ENCODE measurements around the gene RASGRP2.

Gene RASGRP2

DNA sequence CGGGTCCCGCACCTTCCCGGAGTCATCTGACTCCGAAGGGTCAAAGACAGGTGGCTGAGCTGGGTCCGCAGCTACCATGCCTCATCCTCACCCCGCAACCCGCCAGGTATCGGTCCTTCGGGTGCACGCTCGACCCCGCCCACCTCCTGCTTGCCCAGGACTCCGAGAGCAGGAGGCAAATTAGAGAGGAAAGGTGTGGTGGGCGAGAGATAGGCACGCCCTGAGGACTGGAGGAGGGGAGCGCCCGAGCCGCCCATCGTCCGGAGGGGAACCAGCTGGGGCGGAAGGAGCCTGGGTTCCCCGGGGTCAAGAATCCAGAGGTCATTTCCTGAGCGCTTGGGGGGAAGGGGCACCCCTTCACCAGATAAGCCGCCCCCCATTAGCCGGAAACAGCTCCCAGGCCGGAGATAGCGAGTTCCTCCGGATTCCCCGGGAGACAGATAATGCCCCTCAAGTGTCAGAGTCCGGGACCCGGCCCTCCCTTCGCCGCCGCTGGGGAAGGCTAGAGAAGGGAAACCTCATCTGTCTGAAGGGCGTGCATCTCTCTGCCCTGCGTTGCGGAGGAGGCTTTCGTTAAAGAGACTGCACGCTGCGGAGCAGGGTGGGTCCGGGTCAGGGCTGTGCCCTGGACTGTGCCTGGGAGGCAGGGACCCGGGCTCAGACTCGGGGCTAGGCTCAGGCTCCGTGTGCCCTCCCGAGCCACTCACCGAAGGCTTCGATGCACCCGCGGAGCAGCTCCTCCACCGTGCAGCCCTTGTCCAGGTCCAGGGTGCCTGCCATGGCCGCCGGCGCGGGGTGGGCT, 1.7 kb downstream of the RASGRP2 start:
- in situ Hi-C loops (cut with MboI; ENCODE audit: low sequenced_read_pairs) = no loop called here

GRCh38 chr11:64741375-64742086, 2.4 kb downstream of the RASGRP2 start:
- in situ Hi-C loops (cut with MboI; ENCODE audit: low sequenced_read_pairs) = no loop called here

DNA sequence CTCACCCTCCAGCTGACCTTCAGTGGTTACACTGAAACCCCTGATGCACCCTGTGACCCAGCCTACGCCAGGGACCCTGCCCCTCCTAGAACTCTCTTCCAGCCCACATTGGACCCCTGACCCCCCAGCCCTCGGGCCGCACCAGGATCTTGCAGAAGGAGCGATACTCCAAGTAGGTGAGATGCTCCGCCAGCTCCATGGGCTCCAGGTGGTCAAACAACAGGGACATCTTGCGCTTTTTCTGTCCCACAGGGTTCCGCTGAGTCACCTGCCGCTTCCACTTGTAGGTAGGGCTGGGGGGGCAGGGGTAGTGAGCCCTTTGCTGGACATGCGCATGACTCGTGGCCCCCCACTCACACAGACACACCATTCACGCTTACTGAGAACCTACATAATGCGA, 4.1 kb downstream of the RASGRP2 start:
- in situ Hi-C loops (cut with MboI; ENCODE audit: low sequenced_read_pairs) = no loop called here

DNA sequence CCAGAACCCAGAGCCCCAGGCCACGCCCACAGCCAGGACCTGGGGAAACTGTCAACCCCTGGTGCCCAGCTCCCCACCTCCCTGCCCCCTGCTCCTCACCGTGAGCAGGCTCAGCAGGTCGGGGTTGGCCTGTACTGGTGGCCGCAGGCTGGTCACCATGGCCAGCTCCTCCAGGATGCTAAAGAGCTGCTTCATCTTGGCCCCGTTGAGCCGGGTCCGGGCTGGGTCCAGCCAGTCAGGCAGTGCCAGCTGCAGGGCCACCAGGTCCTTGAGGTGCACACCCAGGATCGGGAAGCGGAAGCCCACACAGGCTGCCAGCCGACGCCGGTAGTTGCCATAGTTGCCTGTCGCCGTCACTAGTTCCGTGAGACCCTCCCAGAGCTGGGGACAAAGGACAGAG, 7.3 kb downstream of the RASGRP2 start:
- in situ Hi-C loops (cut with MboI; ENCODE audit: low sequenced_read_pairs) = no loop called here

GRCh38 chr11:64735725-64736259, 8.2 kb downstream of the RASGRP2 start:
- in situ Hi-C loops (cut with MboI; ENCODE audit: low sequenced_read_pairs) = no loop called here

DNA sequence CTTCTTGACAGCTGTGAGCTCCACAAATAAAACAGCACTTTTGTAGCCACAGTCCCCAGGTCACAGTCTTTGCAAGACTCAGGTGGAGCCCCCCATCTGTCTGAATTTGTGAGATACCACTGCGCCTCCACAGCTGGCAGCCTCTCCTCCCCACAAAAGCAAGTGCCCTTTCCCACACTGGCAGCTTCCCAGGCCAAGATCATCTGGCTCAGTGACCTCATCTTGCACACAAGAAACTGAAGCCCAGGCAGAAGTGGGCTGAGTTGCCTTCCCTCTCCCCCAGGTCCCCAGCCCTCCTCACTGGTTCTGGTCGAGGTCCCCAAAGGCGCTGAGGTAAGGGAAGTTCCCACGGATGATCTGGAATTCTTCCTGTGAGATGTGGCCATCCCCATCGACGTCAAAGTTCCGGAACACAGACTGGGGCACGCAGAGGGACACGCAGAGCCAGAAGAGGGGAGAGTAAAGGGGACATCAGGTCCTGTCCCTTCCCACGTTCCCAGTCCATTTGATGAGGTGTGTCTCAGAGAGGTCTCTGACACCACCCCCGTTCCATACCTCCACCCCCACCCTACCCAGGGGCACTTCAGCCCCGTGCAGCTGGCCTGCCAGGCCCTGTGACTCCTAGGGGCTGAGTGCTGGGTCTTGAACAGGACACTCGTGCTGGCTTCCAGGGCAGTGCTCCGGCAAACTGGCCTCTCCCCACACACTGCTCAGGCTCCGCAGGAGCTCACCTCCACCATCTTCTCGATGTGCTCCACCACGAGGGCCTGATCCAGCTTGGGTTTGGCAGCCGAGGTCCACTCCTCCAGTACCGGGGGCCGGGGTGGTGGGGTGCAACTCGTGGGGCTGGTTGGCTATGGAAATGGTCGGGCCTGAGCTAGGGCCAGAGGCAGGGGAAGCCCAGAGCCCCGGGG, 8.9 kb downstream of the RASGRP2 start:
- in situ Hi-C loops (cut with MboI; ENCODE audit: low sequenced_read_pairs) = no loop called here

DNA sequence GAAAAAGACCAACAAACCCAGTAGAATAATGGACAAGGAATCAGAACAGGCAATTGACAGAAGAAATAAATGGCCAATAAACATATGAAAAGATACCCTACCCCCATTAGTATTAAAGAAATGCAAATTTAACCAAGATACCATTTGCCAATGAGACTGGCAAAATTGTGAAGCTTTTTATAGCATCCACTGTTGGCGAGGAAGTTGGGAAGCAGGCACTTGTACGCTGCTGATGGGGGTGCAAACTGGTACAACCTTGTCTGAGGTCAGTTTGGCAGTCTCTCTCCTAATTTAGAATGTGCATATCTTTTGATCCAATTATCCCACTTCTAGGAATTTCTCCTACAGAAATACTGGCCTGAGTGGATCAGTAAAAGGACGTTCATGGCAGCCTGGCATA, 12.3 kb downstream of the RASGRP2 start:
- in situ Hi-C loops (cut with MboI; ENCODE audit: low sequenced_read_pairs) = no loop called here

GRCh38 chr11:64729851-64730382, 14.0 kb downstream of the RASGRP2 start:
- in situ Hi-C loops (cut with MboI; ENCODE audit: low sequenced_read_pairs) = no loop called here

DNA sequence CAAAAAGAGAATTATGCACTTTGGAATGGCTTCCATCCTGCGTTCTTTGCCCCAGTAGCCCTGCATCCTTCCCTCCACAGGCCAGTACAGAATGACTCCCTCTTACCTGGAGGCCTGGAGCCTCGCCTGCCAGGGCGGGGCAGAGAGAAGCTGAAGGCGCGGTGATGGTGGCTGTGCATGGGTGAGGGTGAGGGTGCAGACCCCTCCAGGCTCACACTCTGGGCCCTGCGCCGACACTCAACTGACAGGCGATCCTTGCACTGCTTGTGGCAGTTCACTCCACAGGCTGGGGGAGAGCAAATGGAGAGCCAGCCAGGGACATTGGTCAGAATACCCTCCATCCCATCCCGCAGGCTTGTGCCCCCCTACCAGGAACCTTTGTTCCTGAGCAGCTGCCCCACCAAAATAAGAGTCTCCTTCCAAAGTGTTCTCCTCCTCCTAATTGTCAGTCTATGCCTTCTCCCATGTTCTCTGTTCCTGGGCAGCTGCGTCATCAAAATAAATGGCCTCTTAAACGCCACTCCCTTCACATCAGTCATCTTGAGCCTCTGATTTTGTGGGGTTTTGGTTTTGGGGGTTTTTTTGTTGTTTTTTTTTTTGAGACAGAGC, 15.1 kb downstream of the RASGRP2 start:
- in situ Hi-C loops (cut with MboI; ENCODE audit: low sequenced_read_pairs) = no loop called here

- in situ Hi-C loops (cut with MboI; ENCODE audit: low sequenced_read_pairs) = no loop called here
Observed at GRCh38 chr11:64726867-64727530, 16.9 kb downstream of the RASGRP2 start.

DNA sequence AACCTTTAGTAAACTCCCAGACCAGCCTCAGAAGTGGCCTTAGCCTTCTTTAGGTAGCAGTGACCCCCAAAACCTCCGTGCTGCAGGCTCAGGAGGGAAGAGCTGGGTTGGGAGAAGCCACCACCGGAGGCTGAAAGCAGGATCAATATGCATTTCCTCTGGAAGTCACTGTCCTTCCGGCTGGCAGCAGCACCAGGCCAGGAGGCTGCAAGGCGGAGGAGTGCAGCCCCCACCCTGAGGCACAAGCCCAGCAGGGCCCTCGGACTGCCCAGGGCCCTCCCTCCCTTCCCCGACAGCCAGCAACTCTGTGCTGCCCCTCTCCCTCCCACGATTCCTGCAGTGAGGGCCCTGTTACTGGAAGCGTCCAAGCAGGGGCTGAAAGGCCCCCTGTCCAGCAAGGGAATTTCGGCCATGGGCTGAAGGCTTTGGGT, 17.7 kb downstream of the RASGRP2 start:
- in situ Hi-C loops (cut with MboI; ENCODE audit: low sequenced_read_pairs) = no loop called here

GRCh38 chr11:64724863-64725532, 18.9 kb downstream of the RASGRP2 start:
- in situ Hi-C loops (cut with MboI; ENCODE audit: low sequenced_read_pairs) = no loop called here

- in situ Hi-C loops (cut with MboI; ENCODE audit: low sequenced_read_pairs) = no loop called here
Observed at GRCh38 chr11:64723907-64724862, 19.8 kb downstream of the RASGRP2 start.

- in situ Hi-C loops (cut with MboI; ENCODE audit: low sequenced_read_pairs) = no loop called here
Observed at GRCh38 chr11:64723117-64723906, 20.6 kb downstream of the RASGRP2 start, which contains the start of gene NRXN2. Gene NRXN2, minus strand, starts transcription at chr11:64723197. Its CDS starts 9,498 bp downstream, at chr11:64713699.

DNA sequence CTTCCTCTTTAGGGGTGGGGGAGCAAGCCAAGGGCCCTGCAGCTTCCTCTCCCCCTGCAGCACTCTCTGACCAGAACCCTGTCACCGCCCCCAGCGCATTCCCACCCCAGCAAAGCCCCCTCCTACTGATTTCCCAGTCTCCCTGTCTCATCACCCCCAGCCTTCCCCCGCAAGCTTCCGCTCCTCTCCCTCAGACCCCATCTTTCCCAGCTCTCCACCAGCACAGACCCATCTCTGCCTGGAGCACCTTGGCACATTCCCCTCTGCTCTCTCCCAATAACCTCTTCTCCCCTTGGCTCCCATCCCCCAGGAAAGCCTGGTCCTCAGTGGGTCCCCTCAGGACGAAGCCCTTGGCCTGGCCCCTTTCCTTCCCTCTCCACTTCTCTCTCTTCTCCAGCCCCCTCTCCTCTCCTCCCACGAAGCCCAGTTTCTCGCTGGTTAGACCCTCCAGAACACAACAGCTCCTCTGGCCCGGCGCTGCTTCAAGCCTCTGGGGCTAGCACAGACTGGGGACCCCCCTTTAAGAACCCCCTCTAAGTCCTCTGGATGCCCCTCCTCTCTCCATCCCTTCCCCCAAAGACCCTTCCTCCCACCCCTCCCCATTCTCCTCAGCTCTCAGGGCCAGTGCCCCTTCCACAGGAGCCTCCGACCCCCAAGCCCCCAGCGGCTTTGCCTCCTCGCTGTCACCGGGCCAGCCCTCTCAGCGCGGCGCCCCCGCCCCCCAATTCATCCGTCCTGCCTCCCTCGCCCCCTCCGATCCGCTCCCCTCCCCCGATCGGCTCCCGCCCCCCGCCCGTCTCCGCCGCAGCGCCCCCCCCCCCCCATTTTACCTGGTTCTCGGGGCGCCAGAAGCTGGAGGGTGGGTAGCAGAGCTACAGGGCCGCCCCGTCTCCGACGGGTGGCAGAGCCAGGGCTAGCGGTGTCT, 21.5 kb downstream of the RASGRP2 start:
- in situ Hi-C loops (cut with MboI; ENCODE audit: low sequenced_read_pairs) = no loop called here

DNA sequence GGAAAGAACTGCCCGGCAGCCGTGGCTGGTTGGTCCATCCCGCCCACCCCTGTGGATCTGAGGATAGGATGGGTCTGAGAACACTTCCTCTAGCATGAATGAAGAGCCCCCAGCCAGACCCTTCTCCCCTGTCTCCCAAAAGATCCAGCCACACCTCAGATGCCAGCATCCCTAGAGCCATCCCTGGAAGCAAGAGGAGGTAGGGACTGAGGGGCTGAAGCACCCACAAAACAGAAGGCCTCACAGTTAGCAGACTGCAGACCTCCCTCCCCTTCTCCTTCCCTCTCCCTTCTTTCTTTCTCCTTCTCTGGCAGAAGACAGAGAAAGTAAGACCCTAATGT, 22.6 kb downstream of the RASGRP2 start:
- in situ Hi-C loops (cut with MboI; ENCODE audit: low sequenced_read_pairs) = no loop called here
